ENCODE measurements around the gene ABR. TPM values are rescaled to one million over a fixed set of nuclear protein-coding genes. Genes with fewer than 3 reads are reported as not detected.
"Not testable (repeated sequence)": the region's sequence is repeated elsewhere in the genome, so short reads cannot be mapped to it uniquely, and the experiment has no call there.

Gene ABR
- total RNA-seq, 1 donor from 2014 or later = 158 TPM

DNA sequence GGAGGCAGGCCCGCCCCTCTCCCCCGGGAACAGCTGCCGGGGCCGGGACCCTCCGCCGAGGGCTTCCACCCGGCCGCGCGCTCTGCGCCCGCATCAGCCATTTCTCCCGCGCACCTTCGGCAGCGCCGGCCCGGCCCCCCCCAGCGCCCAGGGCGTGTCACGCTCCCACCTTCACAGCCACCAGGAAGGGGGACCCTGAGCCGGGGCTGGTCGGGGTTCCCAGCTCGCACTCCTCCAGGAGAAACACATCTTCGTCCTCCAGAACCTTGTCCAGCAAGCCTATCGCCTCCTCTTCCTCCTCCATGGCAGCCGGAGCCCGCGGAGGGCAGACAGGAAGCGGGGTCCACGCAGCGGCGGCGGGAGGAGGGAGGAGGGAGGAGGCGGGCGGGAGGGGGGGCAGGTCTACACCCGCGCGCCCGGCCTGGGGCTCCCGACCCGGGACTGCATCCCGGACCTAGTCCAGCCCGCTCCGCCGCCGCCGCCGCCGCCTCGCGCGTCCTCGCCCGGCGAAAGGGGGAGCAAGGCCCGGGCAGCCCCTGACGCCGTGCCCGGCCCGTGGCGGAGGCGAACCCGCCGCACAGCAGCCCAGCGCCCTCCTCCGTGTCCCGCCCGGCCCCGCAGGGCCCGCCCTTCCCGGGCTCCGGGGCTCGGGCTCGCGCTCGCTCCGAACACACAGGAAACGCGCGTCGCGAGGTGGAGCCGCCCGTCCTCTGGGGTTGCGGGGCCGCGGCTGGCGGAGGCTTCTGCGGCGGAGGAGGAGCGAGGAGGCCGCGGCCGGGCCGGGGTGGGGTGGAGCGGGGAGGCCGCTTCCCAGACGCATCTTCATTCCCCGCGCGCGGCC lies 70.8 kb downstream of the ABR start:
- peak; percentile 88 for DNase-seq (ENCODE audit: low spot score)

DNA sequence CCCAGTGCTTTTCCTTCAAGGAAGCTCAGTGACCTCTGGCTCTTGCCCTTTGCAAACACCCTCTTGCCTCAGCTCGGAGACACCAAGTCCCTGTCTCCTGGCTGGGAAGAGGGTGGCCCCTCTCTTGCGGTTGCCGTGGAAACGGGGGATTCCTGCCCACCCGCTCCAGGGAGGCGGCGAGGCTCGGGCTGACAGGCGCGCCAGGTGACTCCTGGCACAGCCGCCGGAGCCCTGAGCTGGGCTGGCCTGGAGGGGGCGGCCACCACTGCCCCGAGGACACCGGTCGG lies 71.4 kb downstream of the ABR start:
- intact Hi-C loops (cut with DNase I) = no loop called here
- DNase-seq (ENCODE audit: low spot score) = no peak

More for the DNA sequence above, 70.8 kb downstream of the ABR start:
- intact Hi-C loops (cut with DNase I) = no loop called here

DNA sequence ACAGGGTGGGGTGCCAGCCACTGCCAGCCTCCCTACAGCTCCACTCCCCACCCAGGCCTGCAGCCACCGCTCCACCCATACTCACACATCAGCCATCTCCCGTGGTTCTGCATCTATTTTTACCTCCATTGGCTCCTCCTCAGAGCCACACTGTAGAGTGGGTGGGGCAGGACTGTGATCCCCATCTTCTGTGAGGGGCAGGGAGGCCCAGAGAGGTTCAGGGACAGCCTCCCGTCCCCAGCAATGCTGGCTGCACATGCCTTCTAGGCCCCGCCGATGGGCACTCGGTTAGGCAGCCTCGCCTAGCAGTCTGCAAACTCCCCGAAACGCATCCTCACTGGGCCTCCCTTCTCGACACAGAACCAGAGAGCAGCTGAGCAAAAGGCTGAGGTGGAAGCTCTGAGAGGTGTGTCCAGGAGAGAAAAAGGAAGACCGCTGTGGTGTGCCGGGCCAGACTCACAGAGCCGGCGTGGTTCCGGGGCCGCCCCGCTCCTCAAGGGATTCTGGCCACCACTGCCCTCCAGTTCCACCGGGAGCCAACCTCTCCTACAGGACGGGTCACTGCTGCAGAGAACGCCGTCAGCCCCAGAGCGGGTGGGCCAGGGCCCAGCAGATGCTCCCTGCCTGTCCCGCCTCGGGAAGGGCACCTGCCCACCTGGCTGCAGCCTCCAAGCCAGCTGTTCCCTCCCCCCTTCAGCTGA lies 71.9 kb downstream of the ABR start:
- intact Hi-C loops (cut with DNase I) = no loop called here

DNA sequence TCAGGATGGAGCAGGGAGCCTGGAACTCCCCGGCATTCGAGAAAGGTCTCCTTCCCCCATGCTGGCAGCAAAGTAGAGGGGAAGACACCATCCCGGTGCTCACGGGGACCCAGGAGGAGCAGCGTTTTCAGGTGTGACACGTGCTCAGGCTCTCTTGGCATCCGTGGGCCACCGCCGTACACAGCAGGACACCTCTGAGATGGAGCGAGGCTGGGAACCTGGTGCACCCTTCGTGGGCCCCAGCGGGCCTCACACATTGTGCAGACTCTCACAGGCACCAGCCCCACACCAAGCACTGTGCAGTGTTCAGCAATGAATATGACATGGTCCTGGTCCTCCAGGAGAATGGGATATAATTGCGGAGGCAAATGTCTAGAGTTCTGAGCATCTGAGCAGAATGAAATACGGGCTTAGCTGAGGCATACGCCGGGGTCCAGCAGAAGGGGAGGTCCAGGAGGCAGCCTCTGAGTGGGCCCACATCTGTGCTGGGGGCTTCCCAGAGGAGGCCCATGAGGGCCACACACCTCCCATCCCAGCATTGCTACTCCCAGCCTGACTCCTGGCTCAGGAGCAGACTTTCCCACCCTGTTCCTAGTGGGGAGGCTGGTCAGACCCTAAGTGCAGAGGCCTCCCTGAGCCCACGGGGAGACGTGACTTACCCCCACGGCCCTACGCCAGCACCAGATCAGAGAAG lies 72.6 kb downstream of the ABR start:
- DNase-seq (ENCODE audit: low spot score) = no peak
- intact Hi-C loops (cut with DNase I) = no loop called here

More for the DNA sequence above, 71.9 kb downstream of the ABR start:
- peak; percentile 82 for DNase-seq (ENCODE audit: low spot score)

DNA sequence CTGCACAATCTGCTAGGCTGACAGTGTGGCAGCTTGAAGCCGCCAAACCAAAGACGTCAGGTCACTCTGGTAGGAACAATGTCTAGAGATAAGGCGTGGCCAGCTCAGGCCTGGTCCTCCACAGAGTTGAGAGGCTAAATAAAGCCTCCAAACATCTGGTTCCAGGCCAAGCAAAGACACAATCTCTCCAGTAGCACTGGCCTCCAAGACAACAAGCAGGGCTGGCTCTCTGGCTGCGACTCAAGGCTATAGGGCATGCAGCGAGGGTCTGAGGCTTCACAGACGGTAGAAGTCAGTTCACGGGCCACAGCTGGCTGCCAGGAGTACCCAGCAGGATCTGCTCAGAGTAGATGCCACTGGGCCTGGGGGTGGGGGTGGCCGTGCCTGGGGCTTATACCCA lies 75.6 kb downstream of the ABR start:
- intact Hi-C loops (cut with DNase I) = no loop called here
- DNase-seq (ENCODE audit: low spot score) = no peak

GRCh38 chr17:1100382-1100781 lies 79.4 kb downstream of the ABR start:
- DNase-seq (ENCODE audit: low spot score) = no peak
- intact Hi-C loops (cut with DNase I) = no loop called here

- intact Hi-C loops (cut with DNase I) = no loop called here
- DNase-seq (ENCODE audit: low spot score) = no peak
Observed at GRCh38 chr17:1099242-1099641, 80.5 kb downstream of the ABR start.

DNA sequence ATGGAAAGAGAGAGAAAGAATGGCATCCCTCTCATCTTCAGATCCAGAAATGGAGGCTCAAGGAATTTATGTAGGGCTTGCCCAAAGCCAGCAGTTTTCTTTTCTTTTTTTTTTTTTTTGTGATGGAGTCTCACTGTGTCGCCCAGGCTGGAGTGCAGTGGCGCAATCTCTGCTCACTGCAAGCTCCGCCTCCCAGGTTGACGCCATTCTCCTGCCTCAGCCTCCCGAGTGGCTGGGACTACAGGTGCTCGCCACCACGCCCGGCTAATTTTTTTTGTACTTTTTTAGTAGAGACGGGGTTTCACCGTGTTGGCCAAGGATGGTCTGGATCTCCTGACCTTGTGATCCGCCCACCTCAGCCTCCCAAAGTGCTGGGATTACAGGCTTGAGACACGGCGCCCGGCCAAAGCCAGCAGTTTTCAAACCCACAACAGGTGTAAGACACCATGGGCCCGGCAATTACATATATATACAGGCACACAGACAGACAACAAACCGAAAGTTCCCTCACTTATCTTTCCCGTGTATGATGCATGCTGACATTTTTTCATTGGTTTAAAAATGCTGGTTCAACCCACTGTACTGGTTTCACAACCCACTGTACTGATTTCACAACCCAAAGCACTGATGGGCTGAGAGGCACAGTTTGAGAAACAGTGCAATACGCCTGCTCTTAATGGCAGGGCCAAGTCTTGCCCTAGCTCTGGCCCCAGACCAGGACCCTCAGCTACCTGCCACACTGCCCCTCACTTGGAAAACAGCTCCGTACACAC lies 81.6 kb downstream of the ABR start:
- DNase-seq (ENCODE audit: low spot score); intact Hi-C loops (cut with DNase I): not testable (repeated sequence)

GRCh38 chr17:1096215-1096614 lies 83.6 kb downstream of the ABR start:
- intact Hi-C loops (cut with DNase I) = no loop called here
- no peak for DNase-seq (ENCODE audit: low spot score)

GRCh38 chr17:1095853-1096173 lies 84.0 kb downstream of the ABR start:
- DNase-seq (ENCODE audit: low spot score) = no peak
- intact Hi-C loops (cut with DNase I) = no loop called here

- no peak for DNase-seq (ENCODE audit: low spot score)
- intact Hi-C loops (cut with DNase I) = no loop called here
Observed at GRCh38 chr17:1095090-1095852, 84.5 kb downstream of the ABR start.

GRCh38 chr17:1094591-1094990 lies 85.2 kb downstream of the ABR start:
- intact Hi-C loops (cut with DNase I) = no loop called here
- DNase-seq (ENCODE audit: low spot score) = no peak

GRCh38 chr17:1091900-1092299 lies 87.9 kb downstream of the ABR start:
- intact Hi-C loops (cut with DNase I) = no loop called here
- no peak for DNase-seq (ENCODE audit: low spot score)

DNA sequence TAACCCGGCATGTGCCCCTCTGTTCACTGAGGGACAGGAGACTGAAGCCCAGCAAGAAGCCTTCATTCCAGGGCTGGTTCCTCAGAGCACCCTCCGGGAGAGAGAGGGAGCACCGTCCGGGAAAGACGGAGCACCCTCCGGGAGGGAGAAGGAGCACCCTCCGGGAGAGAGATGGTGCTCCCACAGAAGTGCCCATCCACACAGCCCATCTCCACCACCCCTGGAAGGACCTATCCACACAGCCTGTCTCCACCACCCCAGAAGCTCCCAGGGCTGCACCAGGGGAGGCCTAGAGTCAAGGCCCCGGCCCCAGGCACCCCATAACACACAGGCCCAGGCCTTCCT lies 88.6 kb downstream of the ABR start:
- DNase-seq (ENCODE audit: low spot score) = no peak
- intact Hi-C loops (cut with DNase I) = no loop called here

- DNase-seq (ENCODE audit: low spot score) = no peak
- intact Hi-C loops (cut with DNase I) = no loop called here
Observed at GRCh38 chr17:1090465-1091189, 89.2 kb downstream of the ABR start.

- intact Hi-C loops (cut with DNase I) = no loop called here
- DNase-seq (ENCODE audit: low spot score) = no peak
Observed at GRCh38 chr17:1089915-1090314, 89.9 kb downstream of the ABR start.

- peak; percentile 81 for DNase-seq (ENCODE audit: low spot score)
Observed at GRCh38 chr17:1087381-1088241, 92.2 kb downstream of the ABR start.

More at GRCh38 chr17:1087381-1088241, 92.2 kb downstream of the ABR start:
- intact Hi-C loops (cut with DNase I) = no loop called here

All from cardiac septum (tissue), 1 donor.